Measurements from ENCODE around the gene HOXA9.

The HOXA9 gene

DNA sequence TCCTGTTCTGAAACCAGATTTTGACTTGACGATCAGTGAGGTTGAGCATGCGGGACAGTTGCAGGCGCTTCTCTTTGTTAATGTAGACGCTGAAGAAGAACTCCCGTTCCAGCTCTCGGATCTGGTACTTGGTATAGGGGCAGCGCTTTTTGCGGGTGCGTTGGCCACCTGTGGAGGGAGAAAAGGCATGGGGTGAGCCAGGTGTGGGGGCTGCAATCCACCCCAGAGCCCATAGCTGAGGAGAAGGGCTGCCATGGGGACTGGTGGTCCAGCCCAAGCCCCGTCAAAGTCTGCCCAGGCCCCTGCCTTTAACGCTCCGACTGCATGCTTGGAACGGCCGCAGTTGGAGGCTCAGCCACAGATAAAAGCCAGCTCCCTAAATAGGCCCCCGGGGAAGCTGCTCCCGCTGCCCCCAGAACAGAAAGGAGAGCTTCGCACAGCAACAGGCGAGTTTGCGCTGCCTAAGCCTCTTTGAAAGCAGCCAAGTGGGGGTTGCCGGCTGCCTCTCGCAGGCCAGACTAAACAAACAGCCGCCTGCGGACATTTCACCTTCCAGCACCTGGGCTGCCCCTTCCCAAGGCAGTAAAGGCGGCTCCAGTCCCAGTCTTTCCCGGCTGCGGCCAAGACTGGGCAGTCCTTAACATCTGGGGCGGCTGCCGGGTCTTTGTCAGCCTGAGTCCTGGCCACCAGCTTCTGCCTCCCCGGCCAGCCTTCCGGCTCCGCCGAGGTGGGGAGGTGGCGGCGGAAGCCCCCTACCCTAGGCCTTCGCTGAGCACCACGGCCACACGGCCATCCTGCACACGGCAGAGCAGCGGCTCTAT is 17.7 kb upstream of the HOXA9 start:
- H3K4me3 ChIP-seq (ENCODE audit: low read depth, low read length), result no peak overlapping the region
- no peak for DNase-seq (ENCODE audit: low read depth)
- in situ Hi-C loops (cut with HindIII; ENCODE audit: low sequenced_read_pairs), result no loop called here
- TF ChIP-seq, protein P1, sequence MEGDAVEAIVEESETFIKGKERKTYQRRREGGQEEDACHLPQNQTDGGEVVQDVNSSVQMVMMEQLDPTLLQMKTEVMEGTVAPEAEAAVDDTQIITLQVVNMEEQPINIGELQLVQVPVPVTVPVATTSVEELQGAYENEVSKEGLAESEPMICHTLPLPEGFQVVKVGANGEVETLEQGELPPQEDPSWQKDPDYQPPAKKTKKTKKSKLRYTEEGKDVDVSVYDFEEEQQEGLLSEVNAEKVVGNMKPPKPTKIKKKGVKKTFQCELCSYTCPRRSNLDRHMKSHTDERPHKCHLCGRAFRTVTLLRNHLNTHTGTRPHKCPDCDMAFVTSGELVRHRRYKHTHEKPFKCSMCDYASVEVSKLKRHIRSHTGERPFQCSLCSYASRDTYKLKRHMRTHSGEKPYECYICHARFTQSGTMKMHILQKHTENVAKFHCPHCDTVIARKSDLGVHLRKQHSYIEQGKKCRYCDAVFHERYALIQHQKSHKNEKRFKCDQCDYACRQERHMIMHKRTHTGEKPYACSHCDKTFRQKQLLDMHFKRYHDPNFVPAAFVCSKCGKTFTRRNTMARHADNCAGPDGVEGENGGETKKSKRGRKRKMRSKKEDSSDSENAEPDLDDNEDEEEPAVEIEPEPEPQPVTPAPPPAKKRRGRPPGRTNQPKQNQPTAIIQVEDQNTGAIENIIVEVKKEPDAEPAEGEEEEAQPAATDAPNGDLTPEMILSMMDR (IDR thresholded peaks at IDR 0.05; ENCODE audit: low read depth, low read length, missing control alignments), result no peak

DNA sequence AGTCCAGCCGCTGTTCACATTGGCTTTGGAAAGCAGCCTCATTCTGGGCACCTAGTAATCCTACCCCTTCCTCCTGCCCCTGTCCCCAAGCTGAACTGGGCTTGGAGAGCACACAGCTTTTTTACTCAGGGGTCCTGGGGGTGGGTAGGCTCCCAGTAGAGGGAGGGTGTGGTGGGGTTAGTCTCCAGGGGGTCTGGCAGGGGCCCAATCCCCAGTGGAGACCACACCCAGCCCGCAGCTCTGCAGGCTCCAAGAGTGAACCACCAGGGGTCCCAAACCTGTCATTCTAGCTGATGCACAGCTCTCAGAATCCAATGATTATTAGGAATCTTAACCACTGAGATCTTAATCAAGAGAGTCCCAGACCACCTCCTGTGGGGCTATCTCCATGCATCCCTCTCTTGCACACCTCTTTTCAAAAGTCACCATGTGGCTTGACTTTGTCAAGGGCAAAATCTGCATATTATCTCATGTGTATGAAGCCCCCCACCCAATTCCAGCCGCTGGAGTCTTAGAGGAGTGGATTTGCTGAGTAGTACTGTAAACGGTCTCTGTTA is 17.0 kb upstream of the HOXA9 start:
- no peak overlapping the region for H3K4me3 ChIP-seq (ENCODE audit: low read depth, low read length)
- TF ChIP-seq, protein P1 (IDR thresholded peaks at IDR 0.05; ENCODE audit: low read depth, low read length, missing control alignments), result no peak
- in situ Hi-C loops (cut with HindIII; ENCODE audit: low sequenced_read_pairs), result no loop called here
- no peak for DNase-seq (ENCODE audit: low read depth)

DNA sequence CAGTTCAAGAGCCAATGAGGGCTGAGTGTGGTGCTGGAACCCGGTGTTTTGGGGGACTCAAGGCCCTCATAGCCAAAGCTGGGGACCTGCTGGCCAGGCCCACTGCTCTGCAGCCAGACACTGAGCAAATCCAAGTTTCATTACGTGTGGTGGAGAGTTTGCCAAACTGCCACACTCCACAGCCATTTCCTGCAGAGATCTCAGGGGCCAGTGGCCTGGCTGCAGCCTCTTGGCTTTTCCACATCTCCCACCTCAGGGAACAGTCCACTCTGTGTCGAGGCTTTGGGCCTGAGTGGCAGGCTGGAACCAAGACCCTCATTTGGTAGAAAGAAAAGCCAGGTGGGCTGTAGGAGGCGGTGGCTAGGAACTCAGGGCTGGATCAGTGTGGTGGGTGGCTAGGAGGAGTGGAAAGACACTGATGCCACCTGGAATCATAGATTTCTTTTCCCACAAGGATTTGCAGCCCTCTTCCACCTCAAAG is 16.5 kb upstream of the HOXA9 start:
- DNase-seq (ENCODE audit: low read depth), result no peak
- in situ Hi-C loops (cut with HindIII; ENCODE audit: low sequenced_read_pairs), result no loop called here
- TF ChIP-seq, protein P1 (IDR thresholded peaks at IDR 0.05; ENCODE audit: low read depth, low read length, missing control alignments), result no peak
- no peak overlapping the region for H3K4me3 ChIP-seq (ENCODE audit: low read depth, low read length)

DNA sequence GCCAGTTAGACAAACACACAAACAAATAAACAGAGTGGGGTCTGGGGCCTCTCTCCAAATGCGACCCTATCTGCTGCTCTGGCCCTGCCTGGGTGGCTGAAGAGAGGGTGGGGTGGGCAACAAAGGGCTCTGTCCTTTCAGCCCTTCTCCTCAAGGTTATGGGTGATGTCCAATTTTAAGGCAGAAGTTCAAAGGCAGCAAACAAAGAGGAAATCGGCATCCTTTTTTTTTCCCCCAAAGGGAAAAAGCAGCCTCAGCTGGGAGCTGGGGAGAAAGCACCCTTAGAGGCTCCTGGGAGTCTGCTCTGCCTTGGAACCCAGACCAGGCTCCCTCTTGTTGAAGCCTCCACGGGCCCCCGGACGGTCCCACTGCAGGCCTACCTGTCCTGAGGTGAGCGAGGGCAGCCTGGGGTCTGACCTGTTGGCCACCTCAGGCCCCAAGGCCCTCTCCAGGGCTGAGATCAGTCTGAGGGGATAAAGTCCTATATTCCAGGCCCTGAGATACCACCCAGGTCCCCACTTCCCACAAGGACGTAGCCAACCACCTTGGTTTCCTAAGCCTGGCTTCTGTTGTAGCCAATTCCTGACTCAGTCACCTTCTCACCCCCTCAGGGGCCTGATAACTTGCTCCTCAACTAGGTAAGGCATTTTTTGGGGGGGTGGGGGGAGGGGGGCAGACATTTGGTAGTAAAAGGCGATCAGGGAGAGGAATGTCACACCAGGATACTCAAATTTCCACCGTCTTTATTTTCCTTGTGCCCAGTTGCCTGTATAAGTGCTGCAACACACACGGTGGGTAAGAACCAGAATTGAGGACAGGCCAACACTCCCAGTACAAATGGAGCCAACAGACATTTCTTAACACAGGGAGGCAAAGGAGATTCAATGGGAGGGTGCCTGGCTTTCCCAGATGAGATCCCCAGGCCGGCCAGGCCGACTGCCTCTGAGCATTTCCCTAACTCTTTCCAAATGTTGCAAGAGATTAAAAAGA is 15.4 kb upstream of the HOXA9 start:
- TF ChIP-seq, protein P1 (IDR thresholded peaks at IDR 0.05; ENCODE audit: low read depth, low read length, missing control alignments), result no peak
- H3K4me3 ChIP-seq (ENCODE audit: low read depth, low read length), result no peak overlapping the region
- DNase-seq (ENCODE audit: low read depth), result no peak
- in situ Hi-C loops (cut with HindIII; ENCODE audit: low sequenced_read_pairs), result no loop called here

DNA sequence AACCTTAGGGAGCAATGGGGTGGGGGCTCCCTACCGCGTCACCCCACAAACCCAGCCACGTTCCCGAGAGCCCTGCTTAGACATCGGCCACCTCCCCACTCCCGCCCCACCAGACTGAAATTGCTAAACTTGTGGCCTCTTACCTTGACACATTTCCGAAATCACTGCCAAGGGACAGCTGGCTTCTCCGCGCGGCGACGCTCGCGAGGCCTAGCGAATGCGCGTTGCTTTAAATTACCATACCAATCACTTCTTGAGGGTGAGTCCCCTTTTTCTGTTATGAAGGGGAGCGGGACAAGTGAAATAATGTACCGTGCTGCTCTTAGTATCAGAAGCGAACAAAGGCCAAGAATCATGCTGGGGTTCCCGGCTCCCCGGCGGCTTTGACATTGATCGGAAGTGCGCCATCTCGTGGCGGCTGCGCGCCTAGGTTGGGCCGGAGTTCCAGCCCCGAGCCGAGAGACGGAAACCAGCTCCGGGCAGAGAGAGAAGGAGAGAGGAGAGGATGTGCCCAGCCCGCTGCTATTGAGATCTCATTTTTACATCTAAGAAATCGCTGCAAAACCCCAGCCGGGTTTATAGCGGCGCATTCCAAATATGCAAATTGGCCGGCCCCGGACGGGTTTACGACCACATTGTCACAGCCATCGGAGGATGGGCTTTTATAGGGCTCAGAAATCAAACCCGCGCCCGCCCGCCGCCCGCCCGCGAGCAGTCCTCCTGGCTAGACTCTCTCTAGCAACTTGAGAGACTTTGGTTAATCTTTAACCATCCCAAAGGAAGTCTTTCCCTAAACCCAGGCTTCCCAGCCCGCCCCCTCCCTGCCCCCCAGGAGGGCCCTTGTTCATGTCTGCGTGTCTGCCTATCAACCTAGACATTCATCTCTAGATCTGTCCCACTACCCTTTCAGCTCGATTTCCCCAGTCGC is 14.4 kb upstream of the HOXA9 start:
- TF ChIP-seq, protein P1 (IDR thresholded peaks at IDR 0.05; ENCODE audit: low read depth, low read length, missing control alignments), result peak; percentile 69
- DNase-seq (ENCODE audit: low read depth), result no peak
- H3K4me3 ChIP-seq (ENCODE audit: low read depth, low read length), result no peak overlapping the region
- in situ Hi-C loops (cut with HindIII; ENCODE audit: low sequenced_read_pairs), result no loop called here
